WTC11 (cell line): Measurements from ENCODE around the gene DTNB. TPM values are rescaled to one million over a fixed set of nuclear protein-coding genes. Genes with fewer than 3 reads are reported as not detected.

Source experiments
- ATAC-seq: fragments of 200-7000 bp; cut with Tn5 transposase; 2 replicates; pipeline ENCODE4 v1.10.0; 2021; ENCODE audit warnings: mild to moderate bottlenecking, moderate library complexity
- CTCF ChIA-PET: fragments of 300-600 bp; sonication (Branson Sonifier 250); formaldehyde crosslinking; loops from one replicate; lab custom pipeline; 2021; ENCODE audit warnings: antibody characterized with exemption; lab: Charles Lee
- POLR2A ChIA-PET: fragments of 350-600 bp; sonication (Branson Sonifier 250); formaldehyde crosslinking; loops from one replicate; lab custom pipeline; 2021; ENCODE audit warnings: antibody characterized with exemption; lab: Charles Lee
- DNase-seq: peaks from one replicate; pipeline ENCODE4 v3.0.0; 2021; ENCODE audit warnings: low spot score
- H3K27ac Mint-ChIP-seq: 2 replicates; pipeline ENCODE4 v1.8.0; 2021; ENCODE audit warnings: mixed read lengths
- H3K27me3 Mint-ChIP-seq: 2 replicates; pipeline ENCODE4 v1.8.0; 2021; ENCODE audit warnings: low read depth, mild to moderate bottlenecking, moderate library complexity, mixed read lengths
- H3K36me3 Mint-ChIP-seq: 2 replicates; pipeline ENCODE4 v1.8.0; 2021; ENCODE audit warnings: mixed read lengths
- H3K4me1 Mint-ChIP-seq: 2 replicates; pipeline ENCODE4 v1.8.0; 2022; ENCODE audit warnings: mixed read lengths
- H3K4me3 Mint-ChIP-seq: 2 replicates; pipeline ENCODE4 v1.8.0; 2021; ENCODE audit warnings: mild to moderate bottlenecking, moderate library complexity, mixed read lengths
- H3K9me3 Mint-ChIP-seq: 2 replicates; pipeline ENCODE4 v1.8.0; 2021; ENCODE audit warnings: mixed read lengths
- CBFB ChIP-seq: sonication (generic); formaldehyde crosslinking; IDR thresholded peaks from 2 replicates; pipeline ENCODE4 v1.8.1; 2022; ENCODE audit warnings: mild to moderate bottlenecking, low read depth, missing genetic modification reagents
- EMX1 ChIP-seq: fragments of 250-450 bp; sonication (Bioruptor Pico); IDR thresholded peaks from 2 replicates; pipeline ENCODE4 v1.8.0; 2021; ENCODE audit warnings: mild to moderate bottlenecking
- ETV6 ChIP-seq: sonication (generic); formaldehyde crosslinking; IDR thresholded peaks from 2 replicates; pipeline ENCODE4 v1.8.1; 2022; ENCODE audit warnings: mild to moderate bottlenecking, missing genetic modification reagents
- FOXK1 ChIP-seq: sonication (generic); formaldehyde crosslinking; IDR thresholded peaks from 2 replicates; pipeline ENCODE4 v1.8.0; 2022; ENCODE audit warnings: mild to moderate bottlenecking, moderate library complexity, missing genetic modification reagents
- GRHL2 ChIP-seq: fragments of 250-450 bp; sonication (Bioruptor Pico); IDR thresholded peaks from 2 replicates; pipeline ENCODE4 v1.8.0; 2022; ENCODE audit warnings: mild to moderate bottlenecking, moderate library complexity; ENCODE audit not compliant: insufficient replicate concordance, severe bottlenecking
- HMGA2 ChIP-seq: fragments of 250-450 bp; sonication (Bioruptor Pico); IDR thresholded peaks from 2 replicates; pipeline ENCODE4 v1.4.0; 2021; ENCODE audit warnings: mild to moderate bottlenecking, moderate library complexity
- JUN ChIP-seq: sonication (generic); formaldehyde crosslinking; IDR thresholded peaks from 2 replicates; pipeline ENCODE4 v1.8.0; 2023; ENCODE audit warnings: mild to moderate bottlenecking, missing genetic modification reagents
- KAT7 ChIP-seq: sonication (generic); formaldehyde crosslinking; IDR thresholded peaks from 2 replicates; pipeline ENCODE4 v1.8.1; 2023; ENCODE audit warnings: missing genetic modification reagents, mild to moderate bottlenecking, borderline replicate concordance
- SMAD3 ChIP-seq: sonication (generic); formaldehyde crosslinking; IDR thresholded peaks from 2 replicates; pipeline ENCODE4 v1.8.0; 2022; ENCODE audit warnings: missing genetic modification reagents, mild to moderate bottlenecking, borderline replicate concordance
- SMAD4 ChIP-seq: sonication (generic); formaldehyde crosslinking; IDR thresholded peaks from 2 replicates; pipeline ENCODE4 v1.8.0; 2022; ENCODE audit warnings: mild to moderate bottlenecking, missing genetic modification reagents
- TP53 ChIP-seq: sonication (generic); formaldehyde crosslinking; IDR thresholded peaks from 2 replicates; pipeline ENCODE4 v1.8.1; 2023; ENCODE audit warnings: mild to moderate bottlenecking, missing genetic modification reagents
- ZNF232 ChIP-seq: sonication (generic); formaldehyde crosslinking; IDR thresholded peaks from 2 replicates; pipeline ENCODE4 v1.8.0; 2022; ENCODE audit warnings: mild to moderate bottlenecking, missing genetic modification reagents
- ZNF263 ChIP-seq: sonication (generic); formaldehyde crosslinking; IDR thresholded peaks from 2 replicates; pipeline ENCODE4 v1.8.1; 2022; ENCODE audit warnings: low read depth, mild to moderate bottlenecking, moderate library complexity, missing genetic modification reagents
- ZNF423 ChIP-seq: fragments of 250-450 bp; sonication (Bioruptor Pico); IDR thresholded peaks from 2 replicates; pipeline ENCODE4 v2.1.2; 2022; ENCODE audit warnings: mild to moderate bottlenecking, moderate library complexity
- total RNA-seq: library from RNA; stranded (reverse); gene quantifications from 3 replicates; pipeline ENCODE4 v1.2.3, GENCODE V29; 2021
- TF ChIP-seq, protein P1 (sequence below): sonication (generic); formaldehyde crosslinking; IDR thresholded peaks from 2 replicates; pipeline ENCODE4 v1.8.1; 2022; ENCODE audit warnings: mild to moderate bottlenecking, moderate library complexity, missing genetic modification reagents
- TF ChIP-seq, protein P2 (sequence below): sonication (generic); formaldehyde crosslinking; IDR thresholded peaks from 2 replicates; pipeline ENCODE4 v1.8.1; 2022; ENCODE audit warnings: missing genetic modification reagents, borderline replicate concordance
- TF ChIP-seq, protein P3 (sequence below): sonication (generic); formaldehyde crosslinking; IDR thresholded peaks from 2 replicates; pipeline ENCODE4 v1.8.1; 2023; ENCODE audit warnings: mild to moderate bottlenecking, moderate library complexity, missing genetic modification reagents

Gene DTNB
- total RNA-seq, 1 experiment from 2014 or later: 39.9 TPM

DNA sequence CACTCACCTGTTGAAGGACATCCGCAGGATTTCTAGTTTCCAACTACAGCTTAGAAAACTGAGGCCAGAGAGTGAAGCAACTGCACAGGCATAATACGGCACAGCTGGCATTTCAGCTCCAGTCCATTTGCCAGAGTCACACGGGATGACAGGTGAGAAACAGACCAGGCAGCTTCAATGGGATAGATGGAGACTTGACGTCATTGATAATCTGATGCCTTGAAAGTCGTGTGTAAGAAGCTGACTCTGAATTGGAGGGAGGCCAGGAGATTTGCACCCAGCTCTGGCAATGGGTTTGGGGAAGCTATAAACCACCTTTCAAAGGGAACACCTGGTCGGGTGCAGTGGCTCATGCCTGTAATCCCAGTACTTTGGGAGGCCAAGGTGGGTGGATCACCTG lies 319.3 kb downstream of the DTNB start:
- DNase-seq (no peak), ATAC-seq (no peak)
- no peak overlapping the region for H3K27ac Mint-ChIP-seq
- POLR2A ChIA-PET: no interaction called here
- 0 out of 2 replicates have a peak, but pooled peaks cover 7% of the 10 kb centered on the region for H3K9me3 Mint-ChIP-seq
- no peaks in the 10 kb centered on the region for H3K36me3 Mint-ChIP-seq
- CTCF ChIA-PET: interaction anchor here (1.0 to 7.5 kb wide), 3 partner anchors 8 to 77 kb away, joined by 3 to 69 read pairs (median 5); no protein-coding TSS in a partner anchor
- no peaks in the 10 kb centered on the region for H3K4me1 Mint-ChIP-seq
- peaks cover 31% of the 10 kb centered on the region for H3K27me3 Mint-ChIP-seq
- no peak for TF ChIP-seq JUN (CRISPR knock-in tag)
- no peak for TF ChIP-seq HMGA2 (CRISPR knock-in tag)
- no peak for TF ChIP-seq ETV6 (CRISPR knock-in tag)
- TF ChIP-seq, protein P1, sequence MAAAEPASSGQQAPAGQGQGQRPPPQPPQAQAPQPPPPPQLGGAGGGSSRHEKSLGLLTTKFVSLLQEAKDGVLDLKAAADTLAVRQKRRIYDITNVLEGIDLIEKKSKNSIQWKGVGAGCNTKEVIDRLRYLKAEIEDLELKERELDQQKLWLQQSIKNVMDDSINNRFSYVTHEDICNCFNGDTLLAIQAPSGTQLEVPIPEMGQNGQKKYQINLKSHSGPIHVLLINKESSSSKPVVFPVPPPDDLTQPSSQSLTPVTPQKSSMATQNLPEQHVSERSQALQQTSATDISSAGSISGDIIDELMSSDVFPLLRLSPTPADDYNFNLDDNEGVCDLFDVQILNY: no peak
- TF ChIP-seq ZNF263 (CRISPR knock-in tag): no peak
- no peak for TF ChIP-seq EMX1 (CRISPR knock-in tag)
- TF ChIP-seq KAT7 (CRISPR knock-in tag): no peak
- TF ChIP-seq, protein P2, sequence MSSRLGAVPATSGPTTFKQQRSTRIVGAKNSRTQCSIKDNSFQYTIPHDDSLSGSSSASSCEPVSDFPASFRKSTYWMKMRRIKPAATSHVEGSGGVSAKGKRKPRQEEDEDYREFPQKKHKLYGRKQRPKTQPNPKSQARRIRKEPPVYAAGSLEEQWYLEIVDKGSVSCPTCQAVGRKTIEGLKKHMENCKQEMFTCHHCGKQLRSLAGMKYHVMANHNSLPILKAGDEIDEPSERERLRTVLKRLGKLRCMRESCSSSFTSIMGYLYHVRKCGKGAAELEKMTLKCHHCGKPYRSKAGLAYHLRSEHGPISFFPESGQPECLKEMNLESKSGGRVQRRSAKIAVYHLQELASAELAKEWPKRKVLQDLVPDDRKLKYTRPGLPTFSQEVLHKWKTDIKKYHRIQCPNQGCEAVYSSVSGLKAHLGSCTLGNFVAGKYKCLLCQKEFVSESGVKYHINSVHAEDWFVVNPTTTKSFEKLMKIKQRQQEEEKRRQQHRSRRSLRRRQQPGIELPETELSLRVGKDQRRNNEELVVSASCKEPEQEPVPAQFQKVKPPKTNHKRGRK (CRISPR knock-in tag): no peak
- no peak for TF ChIP-seq ZNF423 (CRISPR knock-in tag)
- TF ChIP-seq, protein P3, sequence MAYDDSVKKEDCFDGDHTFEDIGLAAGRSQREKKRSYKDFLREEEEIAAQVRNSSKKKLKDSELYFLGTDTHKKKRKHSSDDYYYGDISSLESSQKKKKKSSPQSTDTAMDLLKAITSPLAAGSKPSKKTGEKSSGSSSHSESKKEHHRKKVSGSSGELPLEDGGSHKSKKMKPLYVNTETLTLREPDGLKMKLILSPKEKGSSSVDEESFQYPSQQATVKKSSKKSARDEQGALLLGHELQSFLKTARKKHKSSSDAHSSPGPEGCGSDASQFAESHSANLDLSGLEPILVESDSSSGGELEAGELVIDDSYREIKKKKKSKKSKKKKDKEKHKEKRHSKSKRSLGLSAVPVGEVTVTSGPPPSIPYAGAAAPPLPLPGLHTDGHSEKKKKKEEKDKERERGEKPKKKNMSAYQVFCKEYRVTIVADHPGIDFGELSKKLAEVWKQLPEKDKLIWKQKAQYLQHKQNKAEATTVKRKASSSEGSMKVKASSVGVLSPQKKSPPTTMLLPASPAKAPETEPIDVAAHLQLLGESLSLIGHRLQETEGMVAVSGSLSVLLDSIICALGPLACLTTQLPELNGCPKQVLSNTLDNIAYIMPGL: no peak
- H3K4me3 Mint-ChIP-seq: no peak overlapping the region

DNA sequence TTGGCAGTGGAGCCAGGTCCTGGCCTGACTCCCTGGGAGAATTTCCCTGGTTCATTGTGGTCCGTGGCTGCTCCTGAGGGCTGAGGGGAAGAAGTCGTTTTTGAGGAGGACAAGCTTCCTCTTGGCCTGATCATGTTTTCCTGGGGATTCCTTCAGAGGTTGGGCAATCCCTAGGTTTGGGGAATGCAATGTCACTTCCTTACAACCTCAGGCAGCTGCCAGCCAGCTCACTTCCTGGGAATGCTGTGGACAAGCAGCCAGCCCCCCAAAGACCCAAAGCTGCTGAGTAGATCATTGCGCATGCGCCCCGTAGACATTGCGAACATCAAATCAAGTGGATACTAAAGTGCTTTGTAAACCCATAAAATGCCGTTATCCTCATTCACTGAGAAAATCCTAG lies 324.0 kb downstream of the DTNB start:
- no peak for DNase-seq
- no peak for ATAC-seq
- H3K4me1 Mint-ChIP-seq: 0 out of 2 replicates have a peak, but pooled peaks cover 2% of the 10 kb centered on the region
- no peaks in the 10 kb centered on the region for H3K36me3 Mint-ChIP-seq
- ChIA-PET POLR2A (no interaction called here), CTCF (interaction anchor here (1.2 to 7.5 kb wide), 3 partner anchors 13 to 315 kb away, joined by 3 to 69 read pairs (median 5); no protein-coding TSS in a partner anchor)
- H3K9me3 Mint-ChIP-seq: no peaks in the 10 kb centered on the region
- H3K27ac Mint-ChIP-seq: no peak overlapping the region
- peaks cover 22% of the 10 kb centered on the region for H3K27me3 Mint-ChIP-seq
- no peak for TF ChIP-seq SMAD4 (CRISPR knock-in tag)
- TF ChIP-seq ZNF423 (CRISPR knock-in tag): no peak
- no peak for TF ChIP-seq ZNF232
- TF ChIP-seq, all 79 proteins: peak for 0
- H3K4me3 Mint-ChIP-seq: no peak overlapping the region

DNA sequence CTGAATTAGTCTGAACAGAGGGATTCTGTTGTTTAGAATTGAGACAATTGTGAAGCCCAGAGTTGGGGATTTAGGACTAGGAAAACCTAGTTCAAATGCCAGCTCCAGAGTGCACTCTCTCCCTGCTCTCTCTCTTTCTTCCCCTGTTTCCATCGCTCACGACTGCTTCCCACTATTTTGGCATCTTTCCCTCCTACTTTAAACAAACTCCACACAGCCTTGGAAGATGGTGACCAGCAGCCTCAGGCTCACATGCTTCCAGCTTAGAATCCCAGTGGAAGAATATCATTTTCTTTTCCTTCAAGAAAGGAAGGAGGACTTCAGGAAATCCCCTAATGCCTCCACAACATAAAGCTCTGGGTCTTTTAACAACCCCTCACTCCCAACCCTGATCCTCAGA lies 325.5 kb downstream of the DTNB start:
- H3K4me1 Mint-ChIP-seq: peaks cover 7% of the 10 kb centered on the region
- CTCF ChIA-PET: interaction anchor here (1.6 to 7.5 kb wide), 4 partner anchors 14 to 39 kb away, joined by 5 to 69 read pairs (median 7); no protein-coding TSS in a partner anchor
- H3K36me3 Mint-ChIP-seq: no peaks in the 10 kb centered on the region
- no peak for TF ChIP-seq EMX1 (CRISPR knock-in tag)
- no peak overlapping the region for H3K4me3 Mint-ChIP-seq
- H3K27me3 Mint-ChIP-seq: peaks cover 32% of the 10 kb centered on the region
- ATAC-seq (no peak), DNase-seq (no peak)
- POLR2A ChIA-PET: no interaction called here
- H3K9me3 Mint-ChIP-seq: no peaks in the 10 kb centered on the region
- H3K27ac Mint-ChIP-seq: no peak overlapping the region

DNA sequence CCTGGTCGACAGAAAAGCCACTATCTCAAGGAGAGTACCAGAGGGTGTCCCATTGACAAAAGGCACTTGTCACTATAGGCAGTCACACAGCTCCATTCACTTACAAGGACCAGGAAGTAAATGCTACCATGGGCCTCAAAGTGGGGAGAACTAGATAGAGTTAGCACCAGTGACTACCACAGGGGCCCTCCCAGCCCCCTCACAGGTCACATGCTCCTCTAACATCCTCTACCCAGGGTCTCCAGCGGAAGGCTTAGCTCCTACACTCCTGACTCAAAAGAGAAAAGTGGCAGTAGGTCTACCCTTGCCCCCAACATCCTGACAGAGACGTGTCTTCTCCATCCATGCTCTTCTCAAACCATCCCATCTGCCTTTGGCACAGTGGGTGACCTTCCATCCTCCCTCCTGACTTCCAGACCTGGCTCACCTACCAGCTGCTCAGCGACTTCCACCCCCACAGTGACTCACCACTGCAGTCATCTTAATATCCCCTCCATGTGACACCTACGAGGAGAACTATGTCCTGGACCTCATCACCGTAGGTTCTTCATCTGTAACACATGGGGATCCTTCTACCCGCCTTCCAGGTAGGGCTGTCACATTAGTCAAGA lies 326.1 kb downstream of the DTNB start:
- Mint-ChIP-seq H3K27ac (no peak overlapping the region), H3K36me3 (no peaks in the 10 kb centered on the region), H3K9me3 (no peaks in the 10 kb centered on the region), H3K27me3 (peaks cover 32% of the 10 kb centered on the region), H3K4me3 (no peak overlapping the region), H3K4me1 (peaks cover 11% of the 10 kb centered on the region)
- TF ChIP-seq TP53 (CRISPR knock-in tag) (no peak), FOXK1 (CRISPR knock-in tag) (no peak), CBFB (no peak), SMAD3 (CRISPR knock-in tag) (no peak), GRHL2 (CRISPR knock-in tag) (no peak)
- ATAC-seq (no peak), DNase-seq (no peak)
- ChIA-PET POLR2A (no interaction called here), CTCF (interaction anchor here (1.6 to 7.5 kb wide), 4 partner anchors 15 to 38 kb away, joined by 5 to 69 read pairs (median 7); no protein-coding TSS in a partner anchor)
